Measurements from ENCODE around the gene MT3.
"Not testable (repeated sequence)": the region's sequence is repeated elsewhere in the genome, so short reads cannot be mapped to it uniquely, and the experiment has no call there.

Gene MT3

DNA sequence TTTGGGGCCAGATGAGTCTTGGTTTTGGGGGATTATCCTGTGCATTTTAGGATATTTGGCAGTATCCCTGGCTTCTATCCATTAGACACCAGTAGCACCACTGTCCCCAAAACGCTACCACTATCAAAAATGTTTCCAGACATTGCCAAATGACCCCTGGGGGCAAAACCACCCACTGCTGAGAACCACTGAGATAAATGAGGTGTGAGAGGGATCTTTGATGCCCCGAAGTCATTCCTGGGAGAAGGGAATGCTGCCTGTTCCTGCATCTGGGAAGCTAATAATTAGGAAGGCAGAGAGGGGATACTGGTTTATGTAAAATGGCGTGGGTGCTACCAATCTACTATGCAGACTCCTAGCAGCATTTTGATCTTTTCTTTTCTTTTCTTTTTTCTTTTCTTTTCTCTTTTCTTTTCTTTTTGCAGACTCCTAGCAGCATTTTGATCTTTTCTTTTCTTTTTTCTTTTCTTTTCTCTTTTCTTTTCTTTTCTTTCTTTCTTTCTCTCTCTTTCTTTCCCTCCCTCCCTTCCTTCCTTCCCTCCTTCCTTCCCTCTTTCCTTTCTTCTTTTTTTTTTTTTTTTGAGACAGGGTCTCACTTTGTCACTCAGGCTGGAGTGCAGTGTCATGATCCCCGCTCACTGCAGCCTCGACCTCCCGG, 8.8 kb upstream of the MT3 start:
- no peak for DNase-seq

DNA sequence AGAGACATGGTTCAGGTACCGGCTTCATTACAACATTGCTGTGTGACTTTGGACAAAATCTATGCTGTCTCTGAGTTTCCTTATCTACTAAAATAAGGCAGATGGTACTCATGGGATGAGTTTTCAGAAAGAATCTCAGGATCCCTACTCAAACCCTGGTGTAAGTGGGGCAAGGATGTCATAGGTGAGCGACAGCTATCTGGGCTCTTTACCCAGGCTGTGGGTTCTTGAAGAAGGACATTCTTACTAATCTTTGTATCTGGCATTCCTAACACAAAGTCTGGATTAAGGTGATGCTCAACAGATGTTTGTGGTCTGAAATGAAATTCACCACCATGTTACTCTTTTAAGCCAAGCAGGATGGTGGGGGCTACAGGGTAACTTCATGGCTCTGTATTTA, 6.4 kb upstream of the MT3 start:
- not testable (repeated sequence) for DNase-seq

GRCh38 chr16:56583351-56584168, 5.8 kb upstream of the MT3 start:
- DNase-seq = no peak

GRCh38 chr16:56584276-56584675, 5.1 kb upstream of the MT3 start:
- DNase-seq = no peak

DNA sequence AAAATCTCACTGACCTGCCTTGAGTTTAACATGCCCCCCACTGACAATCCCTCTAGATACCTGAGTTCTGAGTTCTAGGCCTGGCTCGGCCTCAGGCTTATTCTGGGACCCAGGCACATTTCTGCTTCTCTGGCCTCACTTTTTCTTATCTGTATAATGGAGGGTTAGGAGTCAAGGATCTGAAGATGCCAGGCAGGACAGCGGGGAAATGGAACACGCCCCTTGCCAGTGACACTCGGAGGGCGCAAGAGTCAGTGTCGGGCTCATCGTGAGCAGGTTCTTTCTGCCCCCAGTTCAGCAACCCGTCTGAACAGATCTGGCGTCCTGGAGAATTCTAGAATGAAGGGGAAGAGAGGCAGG, 567 bp upstream of the MT3 start:
- DNase-seq = no peak

- DNase-seq = peak; percentile 36
These were observed 2.2 kb downstream of the MT3 start for GRCh38 chr16:56591377-56592060.

- no peak for DNase-seq
These were observed 4.4 kb downstream of the MT3 start for GRCh38 chr16:56593573-56594291.

GRCh38 chr16:56594292-56594619, 4.9 kb downstream of the MT3 start:
- no peak for DNase-seq

- peak; percentile 80 for DNase-seq
These were observed 11.2 kb downstream of the MT3 start for GRCh38 chr16:56600398-56600999.

DNA sequence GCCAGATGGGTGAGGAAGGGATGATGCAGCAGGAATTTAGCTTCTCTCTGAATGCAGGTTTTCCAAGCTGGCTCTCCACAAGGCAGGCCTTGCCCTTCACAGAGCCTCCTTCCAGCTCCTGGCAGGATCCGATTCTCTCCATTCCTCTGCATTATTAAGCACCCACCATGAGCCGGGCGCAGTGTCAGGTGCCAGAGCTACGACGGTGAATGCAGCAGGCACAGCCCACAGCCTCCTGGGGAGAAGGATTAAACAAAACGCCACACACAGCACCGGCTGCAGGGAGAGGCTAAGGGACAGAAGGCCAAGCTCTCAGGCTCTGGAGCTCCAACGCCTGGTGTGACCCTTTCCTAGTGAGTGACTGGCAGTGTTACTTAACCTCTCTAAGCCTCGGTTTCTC, 12.0 kb downstream of the MT3 start:
- no peak for DNase-seq

- peak; percentile 71 for DNase-seq
These were observed 14.3 kb downstream of the MT3 start for GRCh38 chr16:56603589-56603988.

DNA sequence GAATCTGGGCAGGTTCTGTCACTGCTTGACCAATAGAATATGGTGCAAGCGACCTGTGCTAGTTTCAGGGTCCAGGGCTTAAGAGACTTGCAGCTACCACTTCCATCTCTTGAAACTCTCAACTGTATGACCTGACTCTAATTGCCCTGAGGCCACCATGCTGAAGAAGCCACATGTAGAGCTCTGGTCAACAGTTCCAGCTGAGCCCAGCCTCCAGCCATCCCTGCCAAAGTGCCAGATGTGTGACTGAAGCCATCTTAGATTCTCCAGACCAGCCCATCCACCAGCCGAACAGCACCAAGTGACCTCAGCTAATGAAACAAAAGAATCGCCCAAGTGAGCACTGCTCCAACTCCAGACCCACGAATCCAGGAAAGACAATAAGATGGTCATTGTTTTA, 15.6 kb downstream of the MT3 start:
- DNase-seq = no peak

DNA sequence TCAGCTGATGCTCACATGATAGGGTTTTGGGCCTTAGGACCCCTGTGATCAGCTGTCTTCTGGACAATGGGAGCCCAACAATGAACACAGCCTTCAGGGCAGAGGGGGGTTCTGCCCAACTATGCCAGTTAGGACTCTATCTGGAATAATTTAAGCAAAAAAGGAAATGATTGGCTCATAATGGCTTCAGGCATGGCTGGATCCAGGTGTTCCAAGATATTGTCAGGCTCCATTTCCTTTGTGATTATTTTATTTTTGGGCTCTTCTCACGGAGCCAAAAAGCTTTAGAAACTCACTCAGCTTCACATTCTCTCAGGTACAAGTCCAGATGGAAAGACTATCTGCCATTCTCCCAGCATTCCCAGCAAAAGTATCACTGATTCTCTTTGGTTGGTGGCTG, 16.1 kb downstream of the MT3 start:
- DNase-seq = no peak

- DNase-seq = no peak
These were observed 16.7 kb downstream of the MT3 start for GRCh38 chr16:56606071-56606475.

DNA sequence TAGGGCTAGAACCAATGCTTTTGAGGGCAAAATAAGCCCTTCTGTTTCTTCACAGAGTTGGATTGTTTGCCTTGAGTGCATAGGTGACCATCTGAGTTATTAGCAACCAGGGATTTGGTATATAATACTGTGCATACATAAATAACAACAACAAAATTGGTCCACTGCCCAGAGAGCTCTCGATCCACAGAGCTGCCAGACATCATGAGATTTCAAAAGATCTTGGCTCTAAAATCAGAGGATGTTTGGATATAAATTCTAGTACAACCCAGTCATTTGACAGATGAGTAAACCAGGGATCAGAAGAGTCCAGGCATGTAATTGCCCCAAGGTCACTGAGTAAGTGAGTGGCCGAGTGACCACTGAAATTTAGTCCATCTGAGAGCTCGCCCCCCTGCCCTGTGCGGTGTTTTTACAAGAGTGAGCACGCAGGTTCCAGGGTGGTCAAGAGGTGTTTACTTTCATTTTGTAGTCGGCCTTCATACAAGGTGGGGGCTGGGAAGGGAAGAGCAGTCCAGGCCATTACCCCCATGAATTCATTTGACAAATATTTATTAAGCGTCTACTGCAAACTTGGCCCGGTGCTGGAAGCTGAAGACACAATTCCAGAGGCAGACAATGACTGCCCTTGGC, 17.3 kb downstream of the MT3 start:
- no peak for DNase-seq

- no peak for DNase-seq
These were observed 17.8 kb downstream of the MT3 start for GRCh38 chr16:56607109-56607618.

- no peak for DNase-seq
These were observed 18.3 kb downstream of the MT3 start for GRCh38 chr16:56607675-56608042.

DNA sequence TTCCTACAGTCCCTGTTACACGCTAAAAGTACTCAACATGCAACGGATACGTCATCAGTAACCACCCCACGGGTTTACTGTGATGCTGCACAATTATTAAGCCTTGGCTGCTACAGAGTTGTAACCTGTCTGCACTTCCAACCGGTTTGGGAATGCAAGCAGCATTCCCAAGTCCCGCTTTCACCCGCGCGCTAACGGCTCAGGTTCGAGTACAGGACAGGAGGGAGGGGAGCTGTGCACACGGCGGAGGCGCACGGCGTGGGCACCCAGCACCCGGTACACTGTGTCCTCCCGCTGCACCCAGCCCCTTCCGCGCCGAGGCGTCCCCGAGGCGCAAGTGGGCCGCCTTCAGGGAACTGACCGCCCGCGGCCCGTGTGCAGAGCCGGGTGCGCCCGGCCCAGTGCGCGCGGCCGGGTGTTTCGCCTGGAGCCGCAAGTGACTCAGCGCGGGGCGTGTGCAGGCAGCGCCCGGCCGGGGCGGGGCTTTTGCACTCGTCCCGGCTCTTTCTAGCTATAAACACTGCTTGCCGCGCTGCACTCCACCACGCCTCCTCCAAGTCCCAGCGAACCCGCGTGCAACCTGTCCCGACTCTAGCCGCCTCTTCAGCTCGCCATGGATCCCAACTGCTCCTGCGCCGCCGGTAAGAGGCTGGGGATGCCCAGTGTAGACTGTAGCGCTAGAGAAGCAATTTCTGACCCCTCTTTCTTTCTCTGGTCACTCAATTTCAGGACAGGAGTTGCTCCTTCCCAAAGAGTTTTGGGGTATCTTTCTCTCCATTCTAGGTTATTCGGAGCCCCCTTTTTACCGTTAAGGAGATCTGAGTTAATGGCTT, 18.9 kb downstream of the MT3 start, which contains the start of gene MT2A:
TSS of gene MT2A (plus strand) at position 542 of the 833 bp plus-strand sequence. CDS start at position 614, 72 bp downstream.
- peak; percentile 94 for DNase-seq

GRCh38 chr16:56608876-56609462, 19.6 kb downstream of the MT3 start:
- no peak for DNase-seq

DNA sequence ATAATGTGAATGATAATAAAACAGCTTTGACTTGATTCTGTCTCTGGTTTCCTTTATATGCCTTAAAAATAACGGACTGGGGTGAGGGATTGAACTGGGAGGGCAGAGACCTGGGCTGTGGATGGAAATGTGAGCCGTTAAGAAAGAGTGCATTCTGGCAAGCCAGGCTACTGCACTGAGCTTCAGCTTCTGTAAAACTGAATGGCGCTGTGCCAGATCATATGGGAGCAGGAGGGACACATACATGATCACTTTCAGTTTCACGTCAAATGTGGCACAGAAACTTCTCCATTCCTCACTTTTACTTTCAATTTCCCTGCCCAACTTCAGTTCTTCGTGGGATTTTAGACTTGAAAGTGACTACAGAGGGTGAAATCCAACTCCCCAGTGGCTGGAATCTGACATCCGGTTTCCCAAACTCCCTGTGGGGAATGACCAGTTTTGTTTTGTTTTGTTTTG, 20.2 kb downstream of the MT3 start:
- DNase-seq = peak; percentile 76

Measured in midbrain (tissue), 1 donor.